ENCODE results near the gene TNK2.

GRCh38 chr3:195893916-195894465, 14.4 kb downstream of the TNK2 start:
- no peak for TF ChIP-seq EZH2 (IDR thresholded peaks at IDR 0.05; ENCODE audit: borderline replicate concordance, low read depth, low read length, poor library complexity, severe bottlenecking)
- TF ChIP-seq CTCF (conservative IDR thresholded peaks at IDR 0.05; ENCODE audit: low read depth, low read length) = no peak

Data from A673 (cell line).